Renal cortical epithelial cell (primary cell): ENCODE results near the gene MLPH. TPM values are rescaled to one million over a fixed set of nuclear protein-coding genes. Genes with fewer than 3 reads are reported as not detected.

Experiments
- DNase-seq: peaks from one replicate; pipeline ENCODE4 v3.0.0-alpha.2; 2011; ENCODE audit warnings: low read depth
- total RNA-seq: library from RNA; depleted of rRNA; stranded (reverse); fragments of >200 nt; gene quantifications from 2 replicates; pipeline ENCODE4 v1.2.3, GENCODE V29; 2014

Gene MLPH
- total RNA-seq, 1 donor from 2014 or later: 24.6 TPM

DNA sequence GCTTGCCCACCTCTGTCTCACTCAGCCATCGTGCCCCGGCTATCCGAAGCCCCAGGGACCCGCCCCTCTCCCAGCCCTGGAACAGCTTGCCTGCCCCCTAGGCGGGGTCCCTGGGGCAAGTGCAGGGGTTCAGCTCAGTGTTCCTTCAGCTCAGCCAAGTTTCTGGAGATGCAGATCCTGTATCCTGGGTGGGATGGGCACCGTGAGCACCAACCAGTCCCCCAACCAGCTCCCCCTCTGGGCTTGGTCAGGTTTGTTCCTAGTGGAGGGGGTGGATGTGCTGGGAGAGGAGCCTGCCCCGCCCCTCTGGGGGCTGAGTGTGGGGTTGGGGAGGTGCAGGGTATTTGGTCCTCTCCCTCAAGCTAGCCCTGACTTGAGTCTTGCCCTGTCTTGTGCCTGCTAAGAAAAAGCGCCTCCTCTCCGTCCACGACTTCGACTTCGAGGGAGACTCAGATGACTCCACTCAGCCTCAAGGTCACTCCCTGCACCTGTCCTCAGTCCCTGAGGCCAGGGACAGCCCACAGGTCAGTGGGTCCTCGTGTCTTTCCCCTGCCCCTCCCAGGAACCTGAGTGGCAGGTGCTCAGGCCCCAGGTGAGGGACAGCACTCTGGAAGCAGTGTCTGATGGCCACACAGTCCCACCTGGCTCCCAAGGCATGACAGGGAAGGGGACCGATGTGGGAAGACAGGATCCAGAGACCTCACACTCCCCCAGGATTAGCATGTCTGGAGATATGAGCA lies 32.6 kb downstream of the MLPH start:
- DNase-seq: no peak

- no peak for DNase-seq
These were observed 33.2 kb downstream of the MLPH start for GRCh38 chr2:237520290-237520689.

DNA sequence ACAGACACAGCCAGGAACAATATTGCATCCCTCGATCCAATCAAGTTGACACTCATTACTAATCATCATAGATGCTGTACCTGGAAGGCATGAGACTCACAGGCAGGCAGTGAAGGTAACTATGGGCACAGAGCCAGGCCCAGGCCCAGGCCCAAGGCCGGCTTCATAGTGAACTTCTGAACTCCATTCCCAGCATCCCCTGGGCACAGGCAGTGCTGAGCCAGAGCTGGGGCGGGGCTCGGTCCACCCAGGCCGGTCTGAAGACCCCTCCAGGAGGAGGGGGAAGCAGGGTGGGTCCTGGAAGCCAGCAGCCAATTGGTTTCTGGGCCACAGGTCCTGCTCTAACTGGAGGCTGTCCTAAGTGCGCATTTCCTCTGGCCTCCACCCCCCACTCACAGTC lies 37.6 kb downstream of the MLPH start:
- DNase-seq: no peak

- DNase-seq: no peak
These were observed 38.6 kb downstream of the MLPH start for GRCh38 chr2:237525559-237526157.

GRCh38 chr2:237527233-237527632 lies 40.2 kb downstream of the MLPH start:
- no peak for DNase-seq

DNA sequence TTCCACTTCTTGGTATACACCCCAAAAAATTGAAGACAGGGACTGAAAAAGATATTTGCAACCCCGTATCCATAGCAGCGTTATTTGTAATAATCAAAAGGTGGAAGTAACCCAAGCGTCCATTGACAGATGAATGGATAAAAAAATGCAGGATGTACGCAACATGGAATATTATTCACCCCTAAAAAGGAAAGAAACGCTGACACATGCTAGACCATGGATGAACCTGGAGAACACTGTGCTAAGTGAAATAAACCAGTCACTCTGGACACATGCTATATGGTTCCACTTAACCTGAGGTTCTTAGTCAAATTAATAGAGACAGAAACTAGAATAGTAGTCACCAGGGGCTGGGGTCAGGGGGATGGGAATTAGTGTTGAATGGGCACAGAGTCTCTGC lies 40.7 kb downstream of the MLPH start:
- no peak for DNase-seq

DNA sequence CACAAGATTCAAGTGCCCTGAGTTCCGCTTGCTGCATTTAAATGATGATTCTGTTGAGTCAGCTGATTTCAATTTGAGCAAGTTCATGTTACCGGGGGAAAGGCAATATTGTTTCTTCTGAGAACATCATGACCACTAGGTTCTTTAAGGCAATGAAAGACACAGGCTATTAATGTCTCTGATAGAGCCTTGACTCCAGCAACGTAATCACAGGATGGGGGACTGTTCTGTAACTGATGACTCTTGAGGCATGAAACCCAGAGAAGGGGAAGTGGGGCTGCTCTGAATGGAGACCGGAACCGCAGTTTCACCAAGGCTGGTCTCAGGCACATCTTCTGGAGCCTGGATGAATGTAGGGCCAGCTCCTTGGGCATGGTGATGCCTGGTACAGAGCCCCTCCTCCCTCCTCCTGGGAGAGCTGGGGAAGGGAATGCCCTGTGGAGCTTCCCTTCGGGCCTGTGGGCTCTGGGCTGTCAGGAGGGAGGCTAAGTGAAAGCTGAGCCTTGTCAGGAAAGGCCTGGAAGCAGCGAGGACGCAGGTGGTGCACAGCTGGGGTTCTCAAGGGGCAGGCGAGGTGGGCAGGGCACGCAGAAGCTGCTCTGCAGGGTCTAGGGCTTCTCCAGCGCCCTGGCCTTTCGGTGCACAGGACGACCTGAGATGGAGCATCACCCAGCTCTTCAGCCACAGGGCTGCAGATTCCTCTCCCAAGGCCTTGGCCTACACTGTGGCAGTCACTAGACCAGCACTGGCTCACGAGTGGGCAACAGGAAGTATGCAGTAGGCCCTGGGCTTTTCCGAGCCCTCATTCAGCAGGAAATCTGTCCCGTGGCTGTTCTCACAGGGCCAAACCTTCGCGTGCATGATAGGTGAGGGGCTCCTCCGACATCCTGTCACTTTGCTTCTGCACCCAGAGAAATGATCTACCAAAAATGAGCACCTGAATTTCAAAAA lies 42.7 kb downstream of the MLPH start:
- no peak for DNase-seq

DNA sequence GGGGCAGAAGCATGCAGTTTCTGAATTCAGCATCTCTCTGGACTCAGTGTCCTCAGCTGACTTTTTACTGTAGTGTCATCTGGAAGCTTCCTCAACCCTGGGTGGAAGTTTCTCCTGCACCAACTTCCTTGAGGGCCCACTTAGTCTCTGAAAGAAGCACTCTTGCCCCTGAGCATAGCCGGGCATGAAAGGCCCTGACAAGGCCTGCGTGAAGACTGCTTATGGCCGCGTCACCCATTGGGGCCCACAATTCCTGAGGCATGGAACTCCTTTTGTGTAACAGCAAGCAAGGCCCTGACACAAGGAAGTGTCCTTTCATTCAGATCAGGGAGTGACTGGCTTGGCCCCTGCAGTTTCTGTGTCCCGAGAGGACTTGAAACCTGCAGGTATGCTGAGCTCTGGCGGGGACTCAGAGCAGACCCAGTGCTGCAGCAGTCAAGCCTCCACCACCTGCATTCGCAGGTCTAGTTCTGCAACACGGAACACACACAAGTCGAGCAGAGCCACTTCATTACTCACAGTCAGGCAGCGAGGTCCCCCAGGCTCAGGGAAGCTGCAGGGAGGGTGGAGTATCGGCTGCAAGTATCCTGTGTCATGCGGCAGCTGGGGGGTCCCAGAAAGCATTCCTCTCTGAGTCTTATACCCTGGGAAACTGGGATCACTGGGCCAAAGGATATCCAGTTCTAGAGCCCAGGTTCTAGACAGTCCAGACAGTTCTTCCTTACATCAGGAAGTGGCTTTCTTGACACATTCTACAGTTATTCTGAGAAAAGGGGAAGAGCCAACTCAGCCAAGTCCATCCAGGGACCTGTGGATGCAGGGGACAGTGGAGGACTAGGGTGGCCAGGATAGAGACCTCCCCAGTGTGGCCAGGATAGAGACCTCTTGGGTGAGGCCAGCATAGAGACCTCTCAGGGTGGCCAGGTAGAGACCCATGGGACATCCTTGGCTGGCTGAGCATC lies 43.7 kb downstream of the MLPH start:
- no peak for DNase-seq

DNA sequence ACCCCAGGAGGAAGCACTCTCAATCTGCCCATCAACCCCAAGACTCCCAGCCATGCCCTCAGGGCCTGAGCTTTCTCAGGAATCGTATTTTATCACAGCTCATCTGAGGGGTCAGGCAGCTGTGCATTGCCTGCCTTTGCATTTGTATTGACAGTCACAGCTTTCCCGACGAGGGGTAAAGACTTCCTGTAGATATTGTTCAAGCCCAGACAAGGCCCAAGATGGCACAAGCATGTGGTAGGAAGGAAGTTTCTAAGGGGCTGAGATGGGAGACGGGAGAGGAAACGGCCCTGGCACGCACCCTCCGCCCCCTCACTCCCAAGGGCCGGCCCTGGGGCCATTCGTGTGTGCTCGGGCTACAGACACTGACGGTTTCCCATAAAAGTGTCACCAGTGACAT lies 45.1 kb downstream of the MLPH start:
- no peak for DNase-seq

- no peak for DNase-seq
These were observed 46.7 kb downstream of the MLPH start for GRCh38 chr2:237533668-237534161.

GRCh38 chr2:237534380-237534779 lies 47.3 kb downstream of the MLPH start:
- DNase-seq: no peak

DNA sequence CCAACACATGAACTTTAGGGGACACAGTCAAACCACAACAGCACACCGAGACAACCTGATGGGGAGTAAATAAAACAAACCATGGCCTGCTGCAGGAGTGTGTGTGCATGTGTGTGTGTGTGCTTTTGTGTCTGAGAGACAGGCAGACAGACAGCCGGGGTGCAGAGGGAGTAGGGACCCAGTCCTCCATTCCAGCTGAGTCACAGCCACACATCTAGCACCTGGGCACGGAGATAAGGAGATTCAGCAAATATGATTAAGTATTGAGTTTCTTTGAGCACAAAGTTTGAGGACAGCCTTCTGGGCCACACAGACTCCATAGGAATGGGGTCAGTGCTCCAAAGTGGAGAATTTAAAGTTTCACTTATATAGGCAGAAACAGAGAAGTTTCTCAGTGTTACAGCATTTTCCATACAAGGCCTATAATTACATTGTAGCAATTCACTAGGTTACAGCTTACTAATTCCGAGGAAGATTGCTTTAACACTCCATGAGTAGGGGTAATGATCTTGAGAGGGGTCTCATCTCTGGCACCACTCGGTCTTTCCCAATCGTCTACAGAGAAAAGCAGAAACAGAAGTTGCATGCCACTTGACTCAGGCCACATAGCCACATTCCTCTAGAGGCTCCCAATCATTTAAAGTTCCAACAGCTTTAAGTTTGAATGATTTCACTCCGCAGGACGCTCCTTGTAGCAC lies 48.5 kb downstream of the MLPH start:
- DNase-seq: no peak

DNA sequence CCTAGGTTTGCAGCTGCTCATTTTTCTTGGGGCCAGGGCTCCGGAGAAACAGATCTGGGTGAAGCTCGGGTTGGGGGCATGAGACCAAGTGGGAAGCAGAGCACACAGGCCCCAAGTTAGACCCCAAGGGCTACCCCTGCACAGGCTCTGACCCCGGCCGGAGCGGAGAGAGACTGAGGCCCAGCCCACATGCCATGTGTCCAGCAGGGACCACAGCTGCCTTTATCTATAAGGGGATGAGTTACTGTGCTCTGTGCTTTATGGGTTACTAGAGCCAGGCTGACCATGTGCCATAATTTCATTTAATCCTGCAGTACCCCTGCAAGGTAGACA lies 49.0 kb downstream of the MLPH start:
- no peak for DNase-seq

GRCh38 chr2:237536617-237537016 lies 49.6 kb downstream of the MLPH start:
- no peak for DNase-seq

DNA sequence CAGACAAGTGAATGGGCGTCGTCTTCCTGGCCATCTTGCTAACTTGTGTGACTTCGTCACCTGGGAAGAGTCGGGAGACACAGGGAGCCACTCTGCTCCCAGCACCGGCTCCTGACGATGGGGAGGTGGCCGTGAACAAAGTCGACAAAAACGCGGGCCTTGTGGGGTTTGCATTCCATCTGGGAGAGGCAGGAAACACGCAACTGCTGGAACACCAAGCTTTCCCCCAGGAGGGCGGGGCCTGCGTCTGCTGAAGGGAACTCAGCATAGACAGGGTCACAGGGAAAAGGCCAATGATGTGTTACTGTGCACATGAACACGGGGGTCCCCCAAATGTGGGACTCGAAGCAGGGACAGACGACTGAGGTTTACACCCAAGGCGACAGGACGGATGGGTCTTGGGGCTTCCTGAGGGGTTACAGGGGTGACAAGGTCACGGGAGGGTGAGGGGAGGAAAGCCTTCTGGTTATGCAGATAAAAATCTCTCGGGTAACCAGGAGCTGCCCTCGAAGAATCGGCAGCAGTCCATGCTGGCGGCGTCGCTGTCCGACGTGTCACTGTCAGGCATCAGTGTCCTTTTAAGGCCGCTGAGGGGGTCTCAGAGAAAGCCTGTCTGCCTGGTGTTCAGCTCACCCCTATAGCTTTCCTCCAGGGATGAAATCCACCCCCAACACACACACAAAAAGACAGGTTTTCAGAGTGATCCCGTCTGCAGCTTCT lies 51.1 kb downstream of the MLPH start:
- DNase-seq: no peak

DNA sequence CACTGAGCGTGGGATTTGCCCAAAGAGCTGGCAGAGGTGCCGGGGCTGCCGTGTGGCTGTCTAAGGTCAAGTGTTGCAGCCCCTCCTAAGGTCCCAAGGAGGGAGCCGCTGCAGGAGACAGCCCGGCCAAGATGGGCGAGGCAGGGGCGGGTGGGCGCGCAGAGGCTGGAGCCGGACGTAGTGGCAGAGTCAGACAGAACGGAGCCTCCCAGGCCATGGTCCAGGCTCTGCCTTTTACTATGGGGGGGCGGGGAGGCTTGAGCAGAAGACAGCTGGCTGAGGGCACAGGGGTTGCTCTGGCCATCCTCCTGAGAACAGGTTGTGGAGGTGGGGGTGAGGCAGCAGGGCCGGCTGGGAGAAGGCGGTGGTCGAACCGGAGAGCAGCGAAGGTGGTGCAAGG lies 51.9 kb downstream of the MLPH start:
- no peak for DNase-seq

GRCh38 chr2:237539681-237540080 lies 52.6 kb downstream of the MLPH start:
- no peak for DNase-seq

GRCh38 chr2:237540223-237540775 lies 53.2 kb downstream of the MLPH start:
- DNase-seq: no peak

- no peak for DNase-seq
These were observed 53.8 kb downstream of the MLPH start for GRCh38 chr2:237540823-237541222.

GRCh38 chr2:237541243-237541642 lies 54.2 kb downstream of the MLPH start:
- no peak for DNase-seq
